ENCODE measurements around the gene TLK1. TPM values are rescaled to one million over a fixed set of nuclear protein-coding genes. Genes with fewer than 3 reads are reported as not detected.

TLK1 gene
- total RNA-seq: 10 to 100 TPM; 74.9 to 79.5 TPM

- peak within 1 kb of the TSS; percentile 91 for H3K27ac Mint-ChIP-seq
- DNase-seq: peak; percentile 77
- peak within 1 kb of the TSS; percentile 94 for H3K4me3 Mint-ChIP-seq
- H3K4me1 Mint-ChIP-seq: peaks cover 59% of the 10 kb centered on the region
- peaks cover 7% of the 10 kb centered on the region for H3K36me3 Mint-ChIP-seq (ENCODE audit: low read depth)
- H3K9me3 Mint-ChIP-seq: no peaks in the 10 kb centered on the region
- ChIA-PET CTCF (interaction anchor here (0.7 to 4.2 kb wide), 7 partner anchors 10 to 256 kb away, joined by 3 to 36 read pairs (median 4); no protein-coding TSS in a partner anchor), POLR2A (interaction anchor here (1.6 to 4.6 kb wide), 7 partner anchors 48 to 274 kb away, joined by 4 to 34 read pairs (median 6); partner anchors contain the start of genes DCAF17, GORASP2 and METTL8)
- H3K27me3 Mint-ChIP-seq: no peaks in the 10 kb centered on the region
Observed at GRCh38 chr2:171160119-171160955, at the start of gene TLK1. Gene TLK1, minus strand, starts transcription at chr2:171160893. Its CDS starts 465 bp downstream, at chr2:171160428.

DNA sequence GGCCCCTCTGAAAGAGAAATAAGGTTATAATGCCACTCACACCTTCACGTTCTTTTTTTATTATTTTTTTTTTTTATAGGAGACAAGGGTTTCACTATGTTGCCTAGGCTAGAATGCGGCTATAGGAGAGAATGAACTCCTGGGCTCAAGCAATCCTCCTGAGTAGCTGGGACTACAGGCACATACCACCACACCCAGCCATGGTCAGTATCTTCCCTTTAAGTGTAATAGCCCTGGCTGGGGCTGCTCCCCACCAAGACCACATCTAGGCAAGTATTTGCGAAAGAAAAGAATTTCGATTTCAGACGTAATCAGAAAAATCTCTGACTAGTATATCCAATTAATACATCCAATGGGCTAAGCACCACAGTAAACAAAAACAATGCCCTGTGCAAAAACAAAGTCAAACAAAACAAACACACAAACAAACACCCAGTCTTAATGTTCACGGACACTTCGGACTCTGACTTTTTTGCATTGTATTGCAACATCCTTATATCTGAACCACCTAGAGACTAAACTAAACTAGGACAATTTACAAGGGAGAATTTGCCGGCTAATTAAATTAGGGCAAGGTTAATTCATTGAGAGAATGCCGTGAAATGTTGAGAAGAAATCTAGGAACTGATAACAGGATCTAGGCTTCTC is 49.6 kb upstream of the TLK1 start:
- ChIA-PET POLR2A (interaction anchor here (1.1 kb wide), 1 partner anchor 37 kb away, joined by 4 read pairs; no protein-coding TSS in a partner anchor), CTCF (interaction anchor here (0.6 to 1.4 kb wide), 2 partner anchors 48 to 233 kb away, joined by 4 to 5 read pairs; no protein-coding TSS in a partner anchor)
- no peaks in the 10 kb centered on the region for H3K9me3 Mint-ChIP-seq

DNA sequence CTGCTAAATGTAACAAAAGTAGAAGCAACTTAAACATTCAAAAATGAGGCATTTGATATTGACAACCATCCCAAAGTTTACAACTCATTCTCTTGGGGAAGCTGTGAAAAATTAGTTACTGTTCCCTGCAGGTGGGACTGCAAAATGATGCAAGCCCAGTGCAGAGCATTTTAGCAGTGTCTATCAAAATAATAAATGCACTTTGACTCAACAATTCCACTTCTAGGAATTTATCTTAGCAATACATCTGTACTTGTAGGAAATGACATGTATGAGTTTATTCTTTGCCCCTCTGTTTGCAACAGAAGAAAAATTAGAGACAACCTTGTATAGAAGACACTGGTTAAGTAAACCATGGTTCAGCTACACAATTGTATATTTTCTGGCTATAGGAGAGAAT is 48.0 kb upstream of the TLK1 start:
- CTCF ChIA-PET: no interaction called here
- peaks cover 1% of the 10 kb centered on the region for H3K27me3 Mint-ChIP-seq
- no peak overlapping the region for H3K27ac Mint-ChIP-seq
- no peaks in the 10 kb centered on the region for H3K9me3 Mint-ChIP-seq
- DNase-seq: no peak
- POLR2A ChIA-PET: interaction anchor here (0.8 kb wide), 1 partner anchor 48 kb away, joined by 4 read pairs; the partner anchor contains the start of gene TLK1
- H3K4me3 Mint-ChIP-seq: no peak overlapping the region
- H3K4me1 Mint-ChIP-seq: peaks cover 28% of the 10 kb centered on the region
- no peaks in the 10 kb centered on the region for H3K36me3 Mint-ChIP-seq (ENCODE audit: low read depth)

More for the DNA sequence above, 49.6 kb upstream of the TLK1 start:
- Mint-ChIP-seq H3K27ac (peak overlapping the region; percentile 79), H3K4me1 (peaks cover 28% of the 10 kb centered on the region), H3K27me3 (peaks cover 1% of the 10 kb centered on the region), H3K4me3 (no peak overlapping the region), H3K36me3 (ENCODE audit: low read depth) (no peaks in the 10 kb centered on the region)
- DNase-seq: no peak

GRCh38 chr2:171206422-171207115 is 45.9 kb upstream of the TLK1 start:
- ChIA-PET CTCF (no interaction called here), POLR2A (no interaction called here)
- Mint-ChIP-seq H3K27ac (no peak overlapping the region), H3K27me3 (peaks cover 1% of the 10 kb centered on the region), H3K4me1 (peaks cover 23% of the 10 kb centered on the region), H3K9me3 (no peaks in the 10 kb centered on the region), H3K4me3 (no peak overlapping the region), H3K36me3 (ENCODE audit: low read depth) (no peaks in the 10 kb centered on the region)
- DNase-seq: no peak

DNA sequence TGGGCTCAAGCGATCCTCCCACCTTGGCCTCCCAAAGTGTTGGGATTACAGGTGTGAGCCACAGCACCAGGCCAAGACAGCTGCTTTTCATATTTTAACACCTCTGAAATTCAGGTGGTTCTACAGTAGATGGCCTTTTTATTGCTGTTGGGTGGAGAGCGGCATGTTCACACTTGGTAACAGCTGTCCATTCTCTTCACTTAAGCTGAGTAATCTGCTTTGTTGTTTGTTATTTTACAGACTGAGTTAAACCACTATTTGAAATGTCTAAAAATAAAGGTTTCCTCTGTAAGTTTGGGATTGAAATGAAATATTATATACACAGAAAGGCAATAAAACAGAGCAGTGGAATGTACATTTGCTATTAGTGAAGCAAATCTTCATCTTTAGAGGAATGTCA is 44.9 kb upstream of the TLK1 start:
- peaks cover 13% of the 10 kb centered on the region for H3K4me1 Mint-ChIP-seq
- H3K36me3 Mint-ChIP-seq (ENCODE audit: low read depth): no peaks in the 10 kb centered on the region
- H3K27me3 Mint-ChIP-seq: peaks cover 1% of the 10 kb centered on the region
- no peak overlapping the region for H3K4me3 Mint-ChIP-seq
- no peak for DNase-seq
- no peak overlapping the region for H3K27ac Mint-ChIP-seq
- POLR2A ChIA-PET: no interaction called here
- CTCF ChIA-PET: no interaction called here
- H3K9me3 Mint-ChIP-seq: no peaks in the 10 kb centered on the region

- H3K27me3 Mint-ChIP-seq: no peaks in the 10 kb centered on the region
- H3K4me1 Mint-ChIP-seq: no peaks in the 10 kb centered on the region
- no peak overlapping the region for H3K4me3 Mint-ChIP-seq
- ChIA-PET POLR2A (no interaction called here), CTCF (no interaction called here)
- no peak overlapping the region for H3K27ac Mint-ChIP-seq
- H3K36me3 Mint-ChIP-seq (ENCODE audit: low read depth): no peaks in the 10 kb centered on the region
- no peak for DNase-seq
- no peaks in the 10 kb centered on the region for H3K9me3 Mint-ChIP-seq
Observed at GRCh38 chr2:171201767-171202166, 41.1 kb upstream of the TLK1 start.

- Mint-ChIP-seq H3K36me3 (ENCODE audit: low read depth) (no peaks in the 10 kb centered on the region), H3K4me3 (no peak overlapping the region), H3K4me1 (no peaks in the 10 kb centered on the region), H3K9me3 (no peaks in the 10 kb centered on the region), H3K27me3 (no peaks in the 10 kb centered on the region), H3K27ac (no peak overlapping the region)
- POLR2A ChIA-PET: no interaction called here
- CTCF ChIA-PET: no interaction called here
- DNase-seq: no peak
Observed at GRCh38 chr2:171201271-171201670, 40.6 kb upstream of the TLK1 start.

DNA sequence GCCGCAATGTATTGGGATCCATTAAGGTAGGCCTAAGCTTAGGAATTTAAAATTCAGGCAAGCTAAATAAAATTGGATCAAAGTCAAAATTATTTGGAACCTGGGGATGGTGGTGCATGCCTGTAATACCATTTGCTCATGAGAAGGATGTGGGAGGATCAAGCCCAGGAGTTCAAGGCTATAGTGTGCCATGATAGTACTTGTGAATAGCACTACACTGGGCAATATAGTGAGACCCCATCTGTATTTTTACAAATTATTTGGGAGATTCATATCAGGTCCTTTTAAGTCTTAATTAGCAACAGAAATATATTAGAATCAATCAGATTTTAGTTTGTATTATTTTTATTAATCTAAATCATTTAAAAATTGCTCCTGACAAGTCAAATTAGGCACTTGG is 39.8 kb upstream of the TLK1 start:
- no peak for DNase-seq
- Mint-ChIP-seq H3K4me3 (no peak overlapping the region), H3K36me3 (ENCODE audit: low read depth) (no peaks in the 10 kb centered on the region), H3K27me3 (no peaks in the 10 kb centered on the region), H3K4me1 (no peaks in the 10 kb centered on the region), H3K9me3 (no peaks in the 10 kb centered on the region), H3K27ac (no peak overlapping the region)
- POLR2A ChIA-PET: no interaction called here
- CTCF ChIA-PET: no interaction called here

DNA sequence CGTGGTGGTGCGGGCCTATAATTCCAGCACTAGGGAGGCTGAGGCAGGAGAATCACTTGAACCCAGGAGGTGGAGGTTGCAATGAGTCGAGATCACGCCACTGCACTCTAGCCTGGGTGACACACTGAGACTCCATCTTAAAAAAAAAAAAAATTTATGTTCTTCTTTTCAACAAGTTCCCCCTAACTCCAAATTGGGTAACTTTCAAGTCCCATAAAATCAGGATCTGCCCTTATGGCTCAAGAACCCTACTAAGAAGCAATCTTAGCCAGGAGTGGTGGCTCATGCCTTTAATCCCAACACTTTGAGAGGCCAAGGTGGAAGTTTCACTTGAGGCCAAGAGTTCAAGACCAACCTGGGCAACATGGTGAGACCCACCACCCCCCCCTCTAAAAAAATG is 30.3 kb upstream of the TLK1 start:
- Mint-ChIP-seq H3K36me3 (ENCODE audit: low read depth) (no peaks in the 10 kb centered on the region), H3K4me3 (no peak overlapping the region), H3K9me3 (peaks cover 2% of the 10 kb centered on the region), H3K27ac (no peak overlapping the region), H3K4me1 (no peaks in the 10 kb centered on the region), H3K27me3 (no peaks in the 10 kb centered on the region)
- ChIA-PET CTCF (no interaction called here), POLR2A (no interaction called here)
- no peak for DNase-seq

GRCh38 chr2:171187819-171188218 is 27.1 kb upstream of the TLK1 start:
- H3K4me3 Mint-ChIP-seq: no peak overlapping the region
- no peak overlapping the region for H3K27ac Mint-ChIP-seq
- CTCF ChIA-PET: interaction anchor here (0.7 kb wide), 1 partner anchor 375 kb away, joined by 3 read pairs; no protein-coding TSS in a partner anchor
- no peak for DNase-seq
- no peaks in the 10 kb centered on the region for H3K4me1 Mint-ChIP-seq
- H3K27me3 Mint-ChIP-seq: no peaks in the 10 kb centered on the region
- POLR2A ChIA-PET: no interaction called here
- no peaks in the 10 kb centered on the region for H3K9me3 Mint-ChIP-seq
- no peaks in the 10 kb centered on the region for H3K36me3 Mint-ChIP-seq (ENCODE audit: low read depth)

DNA sequence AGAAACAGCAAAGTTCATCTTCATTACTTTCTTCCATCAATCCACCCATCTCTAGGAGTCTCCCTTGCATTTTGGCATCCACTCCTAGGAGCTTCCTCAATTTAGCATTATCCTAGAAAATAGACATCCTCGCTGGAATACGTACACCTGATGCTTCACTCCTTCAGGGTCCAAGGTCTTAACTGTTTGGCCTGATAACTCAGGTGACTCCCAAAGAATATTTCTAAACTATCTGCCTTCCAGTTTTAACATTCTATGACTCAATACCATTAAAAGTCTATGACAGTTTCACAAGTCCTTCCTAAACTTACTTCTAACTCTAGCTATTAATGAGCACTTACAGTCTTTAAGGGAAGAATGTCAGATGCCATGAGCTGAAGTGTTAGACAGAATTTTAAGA is 26.5 kb upstream of the TLK1 start:
- CTCF ChIA-PET: no interaction called here
- DNase-seq: no peak
- H3K27ac Mint-ChIP-seq: no peak overlapping the region
- H3K4me1 Mint-ChIP-seq: no peaks in the 10 kb centered on the region
- no peaks in the 10 kb centered on the region for H3K36me3 Mint-ChIP-seq (ENCODE audit: low read depth)
- H3K27me3 Mint-ChIP-seq: peaks cover 1% of the 10 kb centered on the region
- H3K4me3 Mint-ChIP-seq: no peak overlapping the region
- no peaks in the 10 kb centered on the region for H3K9me3 Mint-ChIP-seq
- POLR2A ChIA-PET: no interaction called here

- peaks cover 8% of the 10 kb centered on the region for H3K4me1 Mint-ChIP-seq
- no peak overlapping the region for H3K4me3 Mint-ChIP-seq
- H3K9me3 Mint-ChIP-seq: no peaks in the 10 kb centered on the region
- DNase-seq: no peak
- ChIA-PET POLR2A (no interaction called here), CTCF (no interaction called here)
- no peak overlapping the region for H3K27ac Mint-ChIP-seq
- H3K27me3 Mint-ChIP-seq: peaks cover 1% of the 10 kb centered on the region
- no peaks in the 10 kb centered on the region for H3K36me3 Mint-ChIP-seq (ENCODE audit: low read depth)
Observed at GRCh38 chr2:171185941-171186340, 25.2 kb upstream of the TLK1 start.

DNA sequence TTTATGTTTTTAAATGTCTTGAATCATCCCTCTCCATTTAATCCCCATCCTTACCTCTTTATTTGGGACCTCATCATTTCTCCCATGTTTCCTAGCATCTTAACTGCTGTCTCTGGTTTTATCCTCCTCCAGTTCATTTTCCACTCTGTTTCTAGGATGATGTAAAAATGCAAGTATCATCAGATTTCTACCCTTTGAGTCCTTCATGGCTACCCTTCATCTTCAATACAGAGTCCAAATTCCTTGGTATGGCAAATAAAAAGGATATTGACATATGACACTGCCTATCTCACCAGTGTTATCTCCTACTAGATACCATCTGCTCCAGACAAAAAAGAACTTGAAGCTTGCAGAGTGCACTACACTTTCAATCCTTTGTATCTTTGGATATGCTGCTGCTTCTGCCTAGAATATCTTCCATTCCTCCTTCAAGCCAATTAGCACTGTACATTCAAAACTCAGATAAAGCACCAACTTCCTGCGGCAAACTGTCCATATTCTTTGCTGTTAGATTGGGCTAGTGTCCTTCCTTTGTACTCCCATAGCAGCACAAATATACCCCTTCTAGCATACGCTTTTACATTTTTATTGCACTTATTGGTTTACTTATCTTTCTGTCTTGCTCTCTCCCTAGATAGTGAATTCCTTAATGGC is 24.6 kb upstream of the TLK1 start:
- no peak for DNase-seq
- Mint-ChIP-seq H3K36me3 (ENCODE audit: low read depth) (no peaks in the 10 kb centered on the region), H3K4me1 (peaks cover 11% of the 10 kb centered on the region), H3K9me3 (no peaks in the 10 kb centered on the region), H3K27me3 (peaks cover 1% of the 10 kb centered on the region), H3K27ac (no peak overlapping the region), H3K4me3 (no peak overlapping the region)
- ChIA-PET POLR2A (no interaction called here), CTCF (no interaction called here)
